Measurements from ENCODE around the gene DOCK4. TPM values are rescaled to one million over a fixed set of nuclear protein-coding genes. Genes with fewer than 3 reads are reported as not detected.

DOCK4 gene
- total and polyA plus RNA-seq, 2 of the 8 experiments (the other 6 are each of a cell fraction or from before 2014, with no cell fraction given), result 5.1 to 23.6 TPM

DNA sequence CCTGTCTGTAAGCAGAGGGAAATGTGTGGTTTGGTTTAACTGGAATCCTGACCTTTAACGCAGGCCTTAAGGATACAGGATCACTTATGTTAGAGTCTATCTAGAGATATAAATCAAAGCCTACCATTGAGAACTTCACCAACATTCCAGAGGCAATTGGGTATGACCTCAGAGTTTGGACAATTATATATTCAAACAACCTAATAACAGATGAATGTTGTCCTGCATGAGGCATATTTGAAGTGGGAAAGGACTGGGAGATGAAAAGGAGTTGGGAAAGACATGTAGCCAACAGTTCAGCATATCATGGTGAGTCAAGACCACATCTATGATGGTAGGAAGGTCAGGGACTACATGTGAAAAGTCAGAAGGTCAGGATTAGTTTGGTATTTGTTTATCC, 274.2 kb downstream of the DOCK4 start:
- no peak for DNase-seq (ENCODE audit: low read depth in 1 of 2, low spot score in 2 of 2)
- Histone ChIP-seq H4K20me1 (replicated peaks in 1 of 2; ENCODE audit: control insufficient read depth in 1 of 2, insufficient read depth in 2 of 2, low read length in 2 of 2) (no peaks in the 10 kb centered on the region), H3K79me1 (ENCODE audit: low read depth, low read length) (no peaks in the 10 kb centered on the region), H2BK20ac (ENCODE audit: low read length) (no peak overlapping the region), H2BK5ac (ENCODE audit: low read depth, low read length) (no peak overlapping the region), H3K18ac (ENCODE audit: extremely low read depth, low read length) (no peak overlapping the region), H3K27ac (ENCODE audit: low read depth, low read length) (no peak overlapping the region), H3K4me3 (ENCODE audit: extremely low read depth in 1 of 4, insufficient read depth in 2 of 4, low read depth in 3 of 4, low read length in 4 of 4) (no peak overlapping the region), H4K5ac (ENCODE audit: insufficient read length, low read depth, low read length) (no peak overlapping the region), H3K79me2 (ENCODE audit: control insufficient read depth in 1 of 2, insufficient read depth in 2 of 2, low read length in 2 of 2) (no peaks in the 10 kb centered on the region), H4K8ac (ENCODE audit: extremely low read depth, insufficient read depth, low read length) (no peak overlapping the region), H3K36me3 (ENCODE audit: control insufficient read depth in 2 of 4, insufficient read depth in 4 of 4, low read length in 3 of 4) (no peaks in the 10 kb centered on the region), H2BK12ac (ENCODE audit: low read depth, low read length) (no peak overlapping the region), H2AK5ac (ENCODE audit: low read depth, low read length) (no peak overlapping the region), H2BK15ac (ENCODE audit: low read length) (no peak overlapping the region), H3K23me2 (ENCODE audit: low read depth, low read length) (peaks cover 2% of the 10 kb centered on the region; the same call in 1 of the 2 replicates), H3K27me3 (replicated peaks in 1 of 4; ENCODE audit: control insufficient read depth in 3 of 4, extremely low read depth in 1 of 4, insufficient read depth in 3 of 4, low read length in 3 of 4) (no peaks in the 10 kb centered on the region), H4K91ac (replicated peaks; ENCODE audit: insufficient read length, low read length) (no peak overlapping the region), H3K56ac (replicated peaks; ENCODE audit: insufficient read length, low read depth, low read length) (no peak overlapping the region), H3K23ac (ENCODE audit: insufficient read length) (no peak overlapping the region), H3K9ac (replicated peaks in 1 of 4; ENCODE audit: extremely low read depth in 1 of 4, low read depth in 3 of 4, low read length in 3 of 4) (no peak overlapping the region), H2BK120ac (replicated peaks; ENCODE audit: low read depth, low read length) (no peak overlapping the region), H3K4me2 (ENCODE audit: insufficient read depth in 1 of 2, low read depth in 2 of 2, low read length in 2 of 2) (no peak overlapping the region), H3K4me1 (replicated peaks in 1 of 4; ENCODE audit: control insufficient read depth in 3 of 4, insufficient read depth in 4 of 4, low read length in 3 of 4) (peaks cover 0 to 15% (median 8%) of the 10 kb centered on the region in 4 experiments; a peak in 5 of 7 replicates), H3K9me3 (ENCODE audit: insufficient read depth in 2 of 2, low read depth in 1 of 2, low read length in 1 of 2) (no peaks in the 10 kb centered on the region), H2AFZ (ENCODE audit: low read length) (no peak overlapping the region), H3K4ac (replicated peaks; ENCODE audit: insufficient read length, low read depth, low read length) (no peak overlapping the region), H3K14ac (ENCODE audit: insufficient read length) (no peak overlapping the region)
- WGBS, 2 experiments (ENCODE audit: extremely low coverage in 1 of 2, insufficient coverage in 1 of 2, insufficient read length in 1 of 2, insufficient replicate concordance in 2 of 2, low coverage in 1 of 2, low lambda C conversion rate in 2 of 2, missing lambda C conversion rate in 1 of 2), result 92% methylated on average over 1 of the region's 1 CpG; no CpG with 5 or more reads in 1 of the 2 experiments
- ChIA-PET CTCF (ENCODE audit: partially characterized antibody) (no interaction called here), POLR2A (ENCODE audit: partially characterized antibody) (interaction anchor here (0.7 to 1.2 kb wide), 2 partner anchors 10 to 519 kb away, joined by 3 to 5 read pairs; partner anchors contain the start of gene IFRD1)
- no peak for FAIRE-seq
- TF ChIP-seq GTF2F1 (IDR thresholded peaks at IDR 0.05; ENCODE audit: borderline replicate concordance, low read depth, low read length), result no peak
- no peak for TF ChIP-seq RFX5 (IDR thresholded peaks at IDR 0.05; ENCODE audit: borderline replicate concordance, low read depth, low read length)
- TF ChIP-seq EP300 (IDR thresholded peaks at IDR 0.05; ENCODE audit: borderline replicate concordance in 1 of 2, low read depth in 2 of 2, low read length in 2 of 2), result no peak
- no peak for TF ChIP-seq EZH2 (IDR thresholded peaks at IDR 0.05; ENCODE audit: low read depth, low read length, severe bottlenecking)
- TF ChIP-seq SP2 (IDR thresholded peaks at IDR 0.05; ENCODE audit: low read length), result no peak
- TF ChIP-seq HDAC6 (IDR thresholded peaks at IDR 0.05; ENCODE audit: low read depth, low read length), result no peak
- TF ChIP-seq, protein P1, sequence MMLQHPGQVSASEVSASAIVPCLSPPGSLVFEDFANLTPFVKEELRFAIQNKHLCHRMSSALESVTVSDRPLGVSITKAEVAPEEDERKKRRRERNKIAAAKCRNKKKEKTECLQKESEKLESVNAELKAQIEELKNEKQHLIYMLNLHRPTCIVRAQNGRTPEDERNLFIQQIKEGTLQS (IDR thresholded peaks at IDR 0.05; ENCODE audit: insufficient read depth, low read depth, low read length), result no peak
- TF ChIP-seq ASH2L (IDR thresholded peaks at IDR 0.05; ENCODE audit: low read length), result no peak
- TF ChIP-seq CHD1 (IDR thresholded peaks at IDR 0.05; ENCODE audit: low read depth, low read length), result no peak
- no peak for TF ChIP-seq SRF (IDR thresholded peaks at IDR 0.05; ENCODE audit: low read depth, low read length)
- no peak for TF ChIP-seq POLR2A (IDR thresholded peaks at IDR 0.05; ENCODE audit: control extremely low read depth in 1 of 2, low read depth in 2 of 2, low read length in 2 of 2)
- TF ChIP-seq SIN3A (conservative IDR thresholded peaks at IDR 0.05 in 1 of 2, IDR thresholded peaks at IDR 0.05 in 1 of 2; ENCODE audit: low read depth in 1 of 2, low read length in 2 of 2), result no peak

Measured in H1 (cell line).